ENCODE measurements around the gene DCLRE1A.
A peak's percentile ranks its signal among the peaks of the same experiment; 100 is the strongest.
"Not testable (repeated sequence)": the region's sequence is repeated elsewhere in the genome, so short reads cannot be mapped to it uniquely, and the experiment has no call there.

DCLRE1A gene

DNA sequence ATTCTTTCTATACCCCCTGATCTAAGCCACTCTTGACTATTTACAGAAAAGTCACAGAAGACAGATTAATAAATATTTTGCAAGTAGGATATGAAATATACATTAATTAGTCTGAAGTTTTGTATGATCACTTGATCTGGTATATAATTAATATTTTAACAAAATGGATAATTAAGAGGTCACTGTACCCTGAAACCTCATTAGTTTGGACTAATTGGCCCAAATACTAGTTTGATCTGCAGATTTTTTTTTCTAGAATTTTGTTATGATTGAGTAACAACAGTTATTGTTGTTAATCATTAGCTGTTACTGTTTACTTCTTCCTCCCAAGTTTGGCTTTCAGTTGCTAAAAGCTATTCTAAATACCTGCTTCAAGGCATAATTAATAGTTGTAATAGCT, 3.3 kb upstream of the DCLRE1A start:
- no peak for DNase-seq

DNA sequence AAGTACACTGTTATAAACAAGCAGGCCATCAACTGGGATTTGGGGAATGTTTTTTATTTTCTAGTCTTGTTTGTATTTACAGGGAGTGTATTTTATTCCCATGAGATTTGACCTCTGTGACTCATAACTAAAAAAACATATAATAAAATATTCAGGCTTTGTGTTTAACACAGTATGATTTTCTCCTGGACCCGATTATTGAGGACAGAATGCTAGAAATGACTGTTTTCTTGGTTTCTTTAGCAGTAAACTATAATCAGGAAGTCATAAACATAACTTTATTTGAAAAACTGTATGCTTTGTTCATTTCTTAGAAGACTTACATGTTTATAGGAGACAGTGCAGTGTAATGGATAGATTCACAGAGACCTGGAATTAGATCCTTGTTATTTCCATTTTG, 2.7 kb upstream of the DCLRE1A start:
- no peak for DNase-seq

DNA sequence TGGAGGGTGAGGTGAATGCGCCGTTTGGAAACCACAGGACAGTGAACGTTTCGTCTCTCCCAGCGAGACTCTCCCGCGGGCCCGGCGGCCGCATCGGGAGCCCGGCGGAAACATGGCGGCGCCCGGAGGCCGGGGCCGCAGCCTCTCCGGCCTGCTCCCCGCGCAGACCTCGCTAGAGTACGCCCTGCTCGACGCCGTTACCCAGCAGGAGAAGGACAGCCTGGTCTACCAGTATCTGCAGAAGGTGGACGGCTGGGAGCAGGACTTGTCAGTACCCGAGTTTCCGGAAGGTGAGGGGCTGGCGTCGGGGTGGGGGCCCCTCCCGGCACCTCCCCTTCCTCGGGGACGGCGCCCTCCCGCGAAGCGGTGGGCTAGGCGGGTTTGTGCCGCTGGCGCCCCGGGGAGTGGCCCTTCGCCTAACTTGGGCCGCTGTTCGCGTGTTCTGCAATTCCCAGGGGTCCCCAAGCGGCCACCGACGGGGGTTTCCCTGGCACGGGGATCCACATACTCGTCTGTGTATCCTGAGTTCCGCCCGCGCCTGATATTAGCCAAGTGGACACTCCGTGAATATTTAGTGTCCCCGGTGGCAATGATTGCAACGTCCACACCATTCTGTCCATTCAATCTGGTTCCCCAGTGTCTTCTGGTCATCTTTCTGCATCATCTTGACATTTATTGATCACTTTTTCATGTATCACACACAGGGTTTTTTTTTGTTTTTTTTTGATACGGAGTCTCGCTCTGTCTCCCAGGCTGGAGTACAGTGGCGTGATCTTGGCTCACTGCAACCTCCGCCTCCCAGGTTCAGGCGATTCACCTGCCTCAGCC, 1.1 kb upstream of the DCLRE1A start:
- DNase-seq = peak; percentile 60

- DNase-seq = no peak
Measured at GRCh38 chr10:113853578-113854012, 287 bp downstream of the DCLRE1A start.

DNA sequence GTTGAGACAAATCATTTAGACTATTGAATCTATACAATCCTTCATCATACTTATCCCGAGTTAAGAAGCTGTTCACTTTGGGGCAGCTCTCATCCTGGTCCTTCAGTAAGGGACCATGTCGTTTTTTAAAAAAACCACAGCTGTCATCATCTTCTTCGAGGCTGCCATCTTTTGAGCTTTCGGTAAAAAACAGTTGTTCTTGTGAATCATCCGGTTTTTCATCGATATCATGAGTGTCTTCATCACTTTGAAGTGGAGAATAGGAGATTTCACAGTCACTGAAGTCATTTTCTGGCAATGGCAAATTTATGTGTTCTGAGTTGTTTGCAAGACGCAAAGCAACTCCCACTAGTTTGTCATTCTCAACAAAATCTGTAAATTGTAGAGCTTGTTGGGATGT, 3.9 kb downstream of the DCLRE1A start:
- DNase-seq = no peak

DNA sequence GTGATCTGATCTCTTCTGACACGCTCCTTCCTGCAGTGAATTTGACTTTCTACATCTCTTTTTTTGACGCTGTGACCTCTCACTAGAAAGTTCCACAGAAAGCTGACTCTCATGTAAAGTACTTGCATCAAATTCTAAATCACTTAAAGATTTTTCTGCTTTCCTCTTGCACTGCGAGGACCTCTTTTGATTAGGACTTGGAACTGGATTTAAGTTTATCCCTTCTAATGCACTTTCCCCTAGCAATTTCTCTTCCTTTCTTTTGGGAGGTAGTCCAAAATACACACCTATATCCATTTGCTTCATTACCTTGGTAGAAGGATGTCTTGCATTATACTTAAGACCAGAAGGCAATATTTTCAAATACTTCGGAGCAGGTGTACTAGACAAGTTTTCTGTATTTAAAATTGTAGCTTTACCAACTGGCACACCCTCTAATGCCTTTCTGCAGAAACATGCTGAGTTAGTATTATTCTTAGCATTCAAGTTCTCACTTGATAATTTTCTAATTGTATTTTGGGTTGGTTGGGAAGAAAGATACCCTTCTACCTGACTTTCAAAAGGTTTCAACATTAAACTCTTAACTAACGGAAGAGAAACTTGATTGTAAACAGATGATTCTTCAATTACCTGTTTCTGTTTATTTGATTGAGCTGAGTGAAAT, 4.6 kb downstream of the DCLRE1A start:
- DNase-seq = no peak

- DNase-seq = no peak
Measured at GRCh38 chr10:113846036-113846435, 7.8 kb downstream of the DCLRE1A start.

DNA sequence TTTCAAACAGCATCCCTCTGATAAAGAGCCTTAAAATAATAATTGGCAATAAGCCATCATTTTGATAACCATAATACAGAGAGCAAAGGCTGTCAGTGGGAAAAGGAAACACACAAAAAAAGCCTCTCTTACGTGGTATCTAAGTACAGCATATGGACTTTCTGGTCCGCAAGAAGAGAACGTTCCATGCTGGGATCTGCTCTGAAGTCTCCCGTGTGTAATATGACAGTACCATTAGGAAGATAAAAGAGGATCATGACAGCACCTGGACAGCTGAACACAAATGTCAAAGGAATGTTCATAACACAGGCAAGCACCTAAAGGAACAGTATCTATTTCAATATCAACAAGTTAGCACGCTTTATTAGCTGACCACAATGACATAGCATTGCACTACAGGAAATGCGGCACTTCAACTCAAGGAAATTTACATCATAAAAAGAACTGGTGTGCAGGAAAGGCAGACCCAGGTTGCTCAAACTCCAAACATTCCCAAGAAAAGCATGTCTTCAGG, 9.9 kb downstream of the DCLRE1A start:
- no peak for DNase-seq

DNA sequence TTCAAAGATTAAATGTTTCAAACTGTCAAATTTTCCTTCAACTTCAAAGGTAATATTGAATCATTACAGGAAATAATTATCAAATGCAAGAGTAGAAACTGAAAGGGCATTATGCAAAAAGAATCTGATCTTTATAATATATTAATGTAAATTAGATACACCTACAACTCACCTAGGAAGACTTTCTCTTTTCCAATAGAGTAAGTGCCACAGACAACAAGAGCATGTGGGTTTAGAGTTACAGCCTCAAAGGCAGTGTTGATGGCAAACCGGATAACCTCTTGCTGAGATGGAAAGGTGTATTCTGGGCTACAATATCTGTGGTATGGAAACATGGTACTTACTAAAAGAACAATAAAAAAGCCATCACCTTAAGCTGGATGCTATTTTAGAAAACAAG, 11.7 kb downstream of the DCLRE1A start:
- no peak for DNase-seq

DNA sequence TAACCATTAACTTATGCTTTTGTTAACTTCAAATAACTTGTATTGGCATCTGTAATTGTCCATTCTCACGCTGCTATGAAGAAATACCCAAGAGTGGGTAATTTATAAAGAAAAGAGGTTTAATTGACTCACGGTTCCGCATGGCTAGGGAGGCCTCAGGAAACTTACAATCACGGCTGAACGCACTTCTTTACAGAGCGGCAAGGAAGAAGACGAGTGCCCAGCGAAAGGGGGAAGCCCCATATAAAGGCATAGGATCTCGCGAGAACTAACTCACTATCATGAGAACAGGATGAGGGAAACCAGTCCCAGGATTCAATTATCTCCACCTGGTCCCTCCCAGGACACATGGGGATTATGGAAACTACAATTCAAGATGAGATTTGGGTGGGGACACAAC, 25.3 kb downstream of the DCLRE1A start:
- not testable (repeated sequence) for DNase-seq

GRCh38 chr10:113825791-113826190, 28.1 kb downstream of the DCLRE1A start:
- no peak for DNase-seq

GRCh38 chr10:113823389-113823788, 30.5 kb downstream of the DCLRE1A start:
- no peak for DNase-seq

GRCh38 chr10:113822174-113822573, 31.7 kb downstream of the DCLRE1A start:
- no peak for DNase-seq

GRCh38 chr10:113821306-113821705, 32.6 kb downstream of the DCLRE1A start:
- DNase-seq = not testable (repeated sequence)

DNA sequence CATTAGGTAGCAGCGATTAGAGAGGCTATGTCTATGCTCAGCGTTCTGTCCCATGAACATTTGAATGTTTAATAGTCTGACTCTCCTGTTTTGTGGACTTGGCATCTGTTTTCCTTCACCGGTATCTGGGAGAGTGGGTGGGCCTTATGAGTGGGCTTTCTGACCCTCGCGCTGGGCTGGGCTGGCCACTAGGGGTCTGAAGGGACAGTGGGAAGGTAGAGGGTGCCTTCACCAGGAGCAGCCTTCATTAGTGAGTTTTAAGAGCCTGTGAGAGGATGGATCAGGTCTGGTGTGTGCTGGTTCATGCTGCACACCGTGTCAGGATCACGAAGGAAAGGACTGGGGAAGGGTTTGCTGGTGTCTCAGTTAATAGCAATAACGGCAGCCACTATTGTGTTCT, 33.4 kb downstream of the DCLRE1A start:
- DNase-seq = no peak

GRCh38 chr10:113819989-113820388, 33.9 kb downstream of the DCLRE1A start:
- no peak for DNase-seq

- DNase-seq = not testable (repeated sequence)
Measured at GRCh38 chr10:113814700-113815099, 39.2 kb downstream of the DCLRE1A start.

- DNase-seq = no peak
Measured at GRCh38 chr10:113808168-113808567, 45.7 kb downstream of the DCLRE1A start.

DNA sequence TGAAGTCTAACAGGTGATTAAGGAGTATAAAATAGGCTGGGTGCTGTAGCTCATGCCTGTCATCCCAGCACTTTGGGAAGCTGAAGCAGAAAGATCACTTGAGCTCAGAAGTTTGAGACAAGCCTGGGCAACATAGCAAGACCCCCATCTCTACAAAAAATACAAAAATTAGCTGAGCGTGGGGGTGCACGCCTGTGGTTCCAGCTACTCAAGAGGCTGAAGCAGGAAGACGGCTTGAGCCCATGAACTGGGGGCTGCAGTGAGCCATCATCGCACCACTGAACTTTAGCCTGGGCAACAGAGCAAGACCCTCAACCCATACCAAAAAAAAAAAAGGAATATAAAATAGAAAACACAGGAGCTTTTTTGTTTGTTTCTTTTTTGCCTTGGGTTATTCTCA, 47.4 kb downstream of the DCLRE1A start:
- DNase-seq = no peak

DNA sequence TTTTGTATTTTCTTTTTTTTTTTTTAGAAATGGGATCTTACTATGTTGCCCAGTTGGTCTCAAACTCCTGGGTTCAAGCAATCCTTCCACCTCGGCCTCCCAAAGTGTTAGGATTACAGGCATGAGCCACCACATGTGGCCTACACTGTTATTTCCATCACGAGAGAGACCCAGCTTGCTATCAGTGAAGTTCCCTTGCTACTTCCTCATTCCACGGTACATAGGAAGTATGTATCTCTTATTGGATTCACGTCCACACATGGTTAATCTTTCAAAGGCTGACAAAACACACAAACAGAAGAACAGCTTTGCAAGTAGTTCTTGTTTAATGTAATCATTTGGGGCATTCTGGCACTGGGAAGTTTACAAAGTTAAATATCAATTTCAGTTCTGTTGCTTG, 50.9 kb downstream of the DCLRE1A start:
- DNase-seq = no peak

DNA sequence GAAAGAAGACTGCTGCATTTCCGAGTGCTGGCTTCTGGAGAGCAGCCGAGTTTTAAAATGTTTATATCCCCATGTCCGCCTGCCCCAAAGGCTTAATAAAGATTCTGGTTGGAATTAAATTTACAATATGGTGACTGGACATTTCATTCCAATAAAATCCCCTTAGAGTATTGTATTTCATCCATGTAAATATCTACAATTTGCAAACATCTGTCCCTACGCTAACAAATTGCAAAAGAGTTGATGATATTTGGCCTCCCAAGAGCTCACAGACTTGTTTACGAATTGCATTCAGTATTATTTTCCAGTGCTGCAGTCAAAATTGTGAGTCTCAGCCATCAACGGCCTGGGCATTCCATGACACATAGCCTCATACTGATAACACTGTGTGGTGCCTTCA, 52.3 kb downstream of the DCLRE1A start:
- DNase-seq = no peak

GRCh38 chr10:113791691-113792090, 62.2 kb downstream of the DCLRE1A start:
- DNase-seq = no peak

GRCh38 chr10:113788604-113789083, 65.2 kb downstream of the DCLRE1A start:
- DNase-seq = peak; percentile 95
